Fibroblast of pulmonary artery (primary cell): ENCODE data around the gene MYMX.
A peak's percentile ranks its signal among the peaks of the same experiment; 100 is the strongest.

ENCODE experiments used
- DNase-seq: peaks from one replicate; pipeline ENCODE4 v3.0.0-alpha.2; 2010; ENCODE audit warnings: low read depth
- H3K4me3 ChIP-seq: replicated peaks from 2 replicates; pipeline ENCODE4 v1.5.1; 2011; ENCODE audit warnings: low read depth, mild to moderate bottlenecking, control low read depth, low read length, moderate library complexity
- CTCF ChIP-seq: IDR thresholded peaks from 2 replicates; pipeline ENCODE4 v1.5.1; 2011; ENCODE audit warnings: mild to moderate bottlenecking, control low read depth, low read length, inconsistent platforms; ENCODE audit errors: missing control alignments

Gene MYMX

DNA sequence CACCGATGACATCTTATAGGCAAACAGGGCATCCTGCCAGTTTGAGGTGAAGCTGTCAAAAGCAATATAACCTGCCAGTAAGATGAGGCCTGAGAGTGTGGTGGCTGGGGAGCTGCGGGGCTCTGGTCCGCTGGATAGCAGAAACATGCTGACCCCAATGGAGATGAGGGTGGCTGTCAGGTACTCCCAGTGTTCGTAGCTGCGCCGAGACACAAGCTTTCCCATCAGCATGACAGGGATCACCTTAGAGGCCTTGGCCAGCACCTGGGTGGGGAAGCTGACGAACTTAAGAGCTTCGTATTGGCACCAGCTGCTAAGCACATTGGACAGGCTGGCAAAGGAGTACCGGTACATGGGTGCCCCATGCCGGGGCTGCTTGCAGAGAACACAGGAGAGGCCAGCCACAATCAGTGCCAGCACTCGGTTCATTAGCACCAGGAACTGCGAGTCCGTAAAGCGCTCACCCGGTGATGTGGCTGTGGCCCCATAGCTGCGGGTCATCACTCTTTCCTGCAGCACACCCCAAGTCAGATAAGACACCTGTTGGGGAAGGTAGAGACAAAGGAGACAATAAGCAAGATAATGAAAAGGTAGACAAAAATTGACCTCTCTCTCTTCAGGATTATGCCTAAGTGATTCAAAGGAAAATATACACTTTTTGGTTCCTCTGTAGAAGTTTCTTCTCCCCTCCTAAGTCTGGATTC lies 38.5 kb downstream of the MYMX start:
- TF ChIP-seq CTCF, result no peak
- no peak overlapping the region for H3K4me3 ChIP-seq
- DNase-seq, result no peak

- TF ChIP-seq CTCF, result no peak
- H3K4me3 ChIP-seq, result peak overlapping the region; percentile 89
- DNase-seq, result no peak
These were observed 39.4 kb downstream of the MYMX start for GRCh38 chr6:44255871-44256774.

- no peak for TF ChIP-seq CTCF
- peak overlapping the region; percentile 89 for H3K4me3 ChIP-seq
- no peak for DNase-seq
These were observed 40.0 kb downstream of the MYMX start for GRCh38 chr6:44256775-44257024.

DNA sequence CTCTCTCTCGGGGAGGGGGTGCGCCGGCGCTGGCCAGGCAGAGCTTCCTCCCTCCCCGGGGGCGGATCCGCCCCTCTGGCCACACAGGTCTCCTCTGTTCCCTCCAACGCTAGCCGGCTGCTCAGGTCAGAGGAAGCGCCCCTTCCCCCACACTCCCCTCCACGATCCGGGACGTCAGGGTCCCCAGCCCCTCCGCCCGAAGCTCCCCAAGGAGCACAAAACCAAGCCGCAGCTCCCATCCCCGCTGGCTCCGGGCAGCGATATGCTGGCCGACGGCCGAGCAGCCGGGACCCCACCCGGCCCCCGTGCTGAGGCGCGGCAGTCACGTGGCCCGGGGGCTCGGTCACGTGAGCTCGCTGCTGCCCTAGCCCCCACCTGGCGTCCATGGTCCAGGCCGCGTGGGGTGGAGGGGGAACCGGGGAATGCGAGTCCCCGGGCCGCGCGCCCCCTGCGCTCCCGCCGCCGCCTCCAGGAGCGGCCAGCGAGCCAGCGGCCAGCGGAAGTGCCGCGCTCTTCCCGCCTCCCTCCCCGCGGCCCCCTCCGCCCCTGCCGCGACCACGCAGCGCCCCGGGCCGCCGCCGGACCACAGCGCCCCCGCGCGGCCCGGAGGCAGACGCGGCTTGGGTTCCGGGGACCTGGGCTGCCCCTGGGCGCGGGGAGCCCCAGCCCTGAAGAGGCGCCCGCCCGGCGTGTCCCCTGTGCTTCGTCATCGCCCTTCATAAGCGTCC lies 40.5 kb downstream of the MYMX start, which contains the start of gene SLC35B2:
Gene SLC35B2, minus strand, starts transcription at position 504 of the 728 bp plus-strand sequence. Its CDS starts 118 bp downstream, at position 386.
- peak; percentile 15 for TF ChIP-seq CTCF
- peak within 1 kb of the TSS; percentile 89 for H3K4me3 ChIP-seq
- DNase-seq, result peak; percentile 73

DNA sequence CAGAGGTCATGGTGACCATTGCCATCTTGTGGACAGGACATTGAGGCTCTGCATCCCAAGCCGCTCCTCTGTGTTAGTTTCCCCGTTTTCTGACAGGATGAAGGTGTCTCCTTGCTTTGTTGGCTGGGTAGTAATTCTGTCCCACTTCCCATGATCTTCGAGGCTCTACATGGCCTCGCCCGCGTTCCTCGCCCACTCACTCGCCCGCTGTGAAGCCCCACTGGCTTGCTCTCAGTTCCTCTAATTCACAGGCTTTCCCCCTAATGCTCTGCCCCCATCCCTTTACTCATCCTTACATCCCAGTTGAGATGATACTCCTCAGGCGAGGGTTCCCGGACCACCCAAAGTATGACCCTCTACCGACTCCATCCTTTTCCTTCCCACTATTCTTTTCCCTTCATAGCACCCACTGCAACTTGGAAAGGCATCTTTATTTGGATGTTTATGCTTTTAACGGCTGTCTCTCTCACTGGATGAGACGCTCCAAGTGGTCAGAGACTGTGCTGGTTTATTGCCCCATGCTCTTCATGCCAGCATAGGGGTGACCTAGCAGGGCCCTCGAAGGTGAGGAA lies 41.1 kb downstream of the MYMX start:
- no peak for DNase-seq
- TF ChIP-seq CTCF, result no peak
- H3K4me3 ChIP-seq, result peak overlapping the region; percentile 89

DNA sequence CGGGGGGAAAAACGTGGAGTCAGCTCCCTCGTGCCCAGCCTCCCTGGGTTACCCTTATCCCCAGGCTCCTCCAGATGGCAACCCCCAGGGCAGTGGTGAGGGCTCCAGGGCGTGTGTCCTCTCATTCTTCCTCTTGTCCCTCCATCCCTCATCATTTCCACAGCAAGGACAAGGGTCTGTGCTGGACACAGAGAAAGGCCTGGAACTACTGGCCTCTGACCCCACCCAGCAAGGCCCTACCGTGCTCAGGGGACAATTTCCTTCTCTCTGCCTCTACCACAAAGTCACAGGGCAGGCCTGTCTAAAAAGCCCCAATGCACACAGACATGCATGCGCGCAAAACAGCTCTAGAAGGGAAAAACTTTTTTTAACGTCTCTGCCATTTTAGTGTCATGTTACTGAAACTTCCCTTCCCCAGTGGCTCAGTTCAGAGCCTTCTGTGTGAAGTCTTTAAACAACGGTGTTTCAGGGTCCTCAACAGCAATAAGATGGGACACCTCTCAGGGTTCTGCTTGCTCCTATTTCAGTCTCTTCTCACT lies 41.7 kb downstream of the MYMX start:
- no peak for DNase-seq
- no peak overlapping the region for H3K4me3 ChIP-seq
- no peak for TF ChIP-seq CTCF
